Rectal smooth muscle tissue (tissue), 1 donor: ENCODE measurements around the gene ZP1.

Experiments used
- H3K27ac ChIP-seq: one replicate; pipeline ENCODE4 v1.7.0; 2013; ENCODE audit warnings: low read depth, low read length, inconsistent platforms
- H3K27me3 ChIP-seq: one replicate; pipeline ENCODE4 v1.7.0; 2013; ENCODE audit warnings: low read length; ENCODE audit not compliant: control insufficient read depth, insufficient read depth
- H3K36me3 ChIP-seq: one replicate; pipeline ENCODE4 v1.7.0; 2013; ENCODE audit warnings: low read length; ENCODE audit not compliant: control insufficient read depth, insufficient read depth
- H3K4me1 ChIP-seq: one replicate; pipeline ENCODE4 v1.7.0; 2013; ENCODE audit warnings: low read length; ENCODE audit not compliant: control insufficient read depth, insufficient read depth
- H3K4me3 ChIP-seq: one replicate; pipeline ENCODE4 v1.7.0; 2013; ENCODE audit warnings: low read length
- H3K9ac ChIP-seq: one replicate; pipeline ENCODE4 v1.7.0; 2013; ENCODE audit warnings: low read length

ZP1 gene

DNA sequence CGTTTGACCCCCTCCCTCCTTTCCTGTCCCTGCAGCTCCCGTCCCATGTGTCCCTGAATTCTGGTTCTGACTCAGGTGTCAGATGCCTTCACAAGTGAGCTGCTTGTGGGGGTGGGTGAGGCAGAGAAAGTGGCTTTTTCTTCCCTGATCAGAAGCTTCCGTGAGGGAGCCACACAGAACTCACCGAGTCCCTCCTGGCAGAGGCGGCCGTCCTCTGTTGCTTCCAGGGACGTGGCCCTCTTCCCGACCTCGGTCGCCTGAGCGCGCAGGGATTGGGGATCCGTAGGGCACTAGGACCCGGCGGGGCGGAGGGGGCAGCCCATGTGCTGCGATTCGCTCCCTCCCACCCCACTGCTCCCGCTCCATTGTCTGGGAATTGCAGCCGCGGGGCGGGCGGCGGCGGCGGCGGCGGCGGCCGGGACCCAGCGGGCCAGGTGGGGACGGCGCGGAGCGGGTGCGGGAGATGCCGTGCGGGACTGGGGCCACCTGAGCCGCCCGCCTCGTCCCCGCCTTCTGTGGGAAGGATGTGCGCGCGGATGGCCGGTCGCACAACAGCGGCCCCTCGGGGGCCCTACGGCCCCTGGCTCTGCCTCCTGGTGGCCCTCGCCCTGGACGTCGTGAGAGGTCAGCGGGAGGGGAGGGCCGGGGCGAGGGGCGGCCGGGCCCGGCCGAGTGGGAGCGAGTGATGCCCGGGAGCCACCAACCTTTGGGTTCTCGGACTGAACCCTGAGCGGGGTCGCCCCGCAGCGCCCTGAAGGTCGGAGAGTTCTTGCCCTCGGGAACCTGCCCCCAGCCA, 57.0 kb downstream of the ZP1 start, which contains the start of gene TMEM132A:
Gene TMEM132A, plus strand, starts transcription at position 351 of the 796 bp plus-strand sequence. Its CDS starts 174 bp downstream, at position 525.
- Histone ChIP-seq H3K9ac (no peak within 1 kb of the TSS), H3K27ac (no peak within 1 kb of the TSS), H3K4me1 (peaks cover 4% of the 10 kb centered on the region), H3K4me3 (peak within 1 kb of the TSS; percentile 55), H3K27me3 (peaks cover 14% of the 10 kb centered on the region), H3K36me3 (peaks cover 24% of the 10 kb centered on the region)
